Measurements from ENCODE around the gene SCYGR5. TPM values are rescaled to one million over a fixed set of nuclear protein-coding genes. Genes with fewer than 3 reads are reported as not detected.
"Not testable (repeated sequence)": the region's sequence is repeated elsewhere in the genome, so short reads cannot be mapped to it uniquely, and the experiment has no call there.

SCYGR5 gene
- total RNA-seq, 2 donors from 2014 or later = not detected

DNA sequence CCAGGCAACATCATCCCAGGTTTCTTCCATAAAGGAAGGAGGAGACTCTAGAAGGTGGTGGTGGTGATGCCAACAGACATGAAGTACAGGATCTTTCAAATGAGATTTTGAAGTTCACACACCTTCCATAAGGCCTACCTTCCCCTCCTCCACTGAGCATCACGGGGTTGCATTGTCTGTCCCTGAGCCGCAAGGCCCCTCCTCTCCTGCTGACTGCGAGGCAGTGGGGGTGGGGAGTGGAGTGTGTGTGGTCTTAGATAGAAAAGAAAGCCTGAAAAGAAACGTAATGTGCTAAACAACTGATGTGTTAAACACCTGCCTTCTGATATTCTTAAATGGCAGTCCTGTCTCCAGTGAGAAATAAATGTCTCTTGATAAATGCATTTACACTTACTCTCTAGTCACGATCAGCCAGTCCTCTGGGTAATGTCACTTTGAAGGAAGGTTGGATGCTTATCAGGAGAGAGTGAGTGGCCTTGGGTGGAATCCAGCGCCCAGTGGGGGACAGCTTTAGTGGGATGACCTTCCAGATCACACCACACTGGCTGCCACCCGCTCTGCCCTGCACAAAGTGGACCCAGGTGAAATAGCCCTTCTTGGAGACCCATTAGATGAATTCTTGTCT is 5.5 kb upstream of the SCYGR5 start:
- Mint-ChIP-seq H3K27ac (no peak overlapping the region), H3K9me3 (no peaks in the 10 kb centered on the region), H3K36me3 (no peaks in the 10 kb centered on the region)
- DNase-seq (ENCODE audit: low spot score in 2 of 2) (no peak), ATAC-seq (no peak)

DNA sequence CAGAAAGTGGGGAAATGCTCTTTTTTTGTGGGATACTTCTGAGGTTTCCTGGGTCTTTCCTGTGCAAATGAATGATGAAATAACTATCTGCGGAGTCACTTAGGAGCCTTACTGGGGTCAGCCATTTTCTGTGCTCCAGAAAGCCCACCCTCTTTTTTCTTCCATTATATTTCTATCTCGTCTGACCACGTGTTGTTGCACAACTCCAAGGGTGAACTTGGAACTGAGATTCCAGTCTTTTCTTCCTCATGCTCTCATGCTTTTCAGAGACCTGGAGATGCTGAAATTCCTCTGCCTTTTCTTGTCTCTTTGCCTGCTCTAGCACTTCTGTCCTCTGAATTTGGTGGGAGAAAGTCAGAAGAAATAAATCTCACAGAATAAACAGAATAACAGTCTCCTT is 4.8 kb upstream of the SCYGR5 start:
- no peak for ATAC-seq
- Mint-ChIP-seq H3K27ac (no peak overlapping the region), H3K36me3 (no peaks in the 10 kb centered on the region), H3K9me3 (no peaks in the 10 kb centered on the region)
- no peak for DNase-seq (ENCODE audit: low spot score in 2 of 2)

DNA sequence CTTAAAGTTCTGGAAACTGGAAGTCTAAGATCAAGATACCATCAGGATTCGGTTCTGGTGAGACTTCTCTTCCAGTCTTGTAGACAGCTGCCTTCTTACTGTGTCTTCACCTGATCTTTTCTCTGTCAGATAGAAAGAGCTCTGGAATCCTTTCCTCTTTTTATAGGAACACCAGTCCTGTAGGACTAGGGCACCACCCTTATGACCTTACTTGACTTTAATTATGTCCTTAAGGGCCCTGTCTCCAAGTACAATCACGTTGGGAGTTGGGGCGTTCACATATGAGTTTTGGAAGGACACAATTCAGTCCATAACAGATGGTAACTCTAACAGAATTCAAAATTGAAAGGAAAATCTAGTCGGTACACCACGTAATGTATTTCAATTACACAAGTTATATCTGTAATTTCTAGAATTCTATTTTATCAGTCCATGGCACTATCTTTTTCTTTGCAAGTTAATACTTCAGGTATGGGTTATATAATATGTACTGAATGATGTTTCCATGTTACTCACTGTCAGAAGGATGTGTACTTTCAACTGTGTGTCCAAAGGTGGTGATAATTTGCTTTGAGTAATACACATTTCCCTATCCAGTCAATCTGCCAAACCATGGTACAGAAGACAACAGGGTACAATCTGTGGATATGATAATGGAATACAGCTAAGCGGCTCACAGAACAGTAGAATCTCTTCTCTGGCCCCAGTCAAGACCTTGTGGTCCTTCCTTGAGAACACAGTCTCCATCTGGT is 1.2 kb upstream of the SCYGR5 start:
- Mint-ChIP-seq H3K9me3 (no peaks in the 10 kb centered on the region), H3K36me3 (no peaks in the 10 kb centered on the region), H3K27ac (no peak overlapping the region)
- DNase-seq (ENCODE audit: low spot score in 2 of 2) (no peak), ATAC-seq (no peak)

DNA sequence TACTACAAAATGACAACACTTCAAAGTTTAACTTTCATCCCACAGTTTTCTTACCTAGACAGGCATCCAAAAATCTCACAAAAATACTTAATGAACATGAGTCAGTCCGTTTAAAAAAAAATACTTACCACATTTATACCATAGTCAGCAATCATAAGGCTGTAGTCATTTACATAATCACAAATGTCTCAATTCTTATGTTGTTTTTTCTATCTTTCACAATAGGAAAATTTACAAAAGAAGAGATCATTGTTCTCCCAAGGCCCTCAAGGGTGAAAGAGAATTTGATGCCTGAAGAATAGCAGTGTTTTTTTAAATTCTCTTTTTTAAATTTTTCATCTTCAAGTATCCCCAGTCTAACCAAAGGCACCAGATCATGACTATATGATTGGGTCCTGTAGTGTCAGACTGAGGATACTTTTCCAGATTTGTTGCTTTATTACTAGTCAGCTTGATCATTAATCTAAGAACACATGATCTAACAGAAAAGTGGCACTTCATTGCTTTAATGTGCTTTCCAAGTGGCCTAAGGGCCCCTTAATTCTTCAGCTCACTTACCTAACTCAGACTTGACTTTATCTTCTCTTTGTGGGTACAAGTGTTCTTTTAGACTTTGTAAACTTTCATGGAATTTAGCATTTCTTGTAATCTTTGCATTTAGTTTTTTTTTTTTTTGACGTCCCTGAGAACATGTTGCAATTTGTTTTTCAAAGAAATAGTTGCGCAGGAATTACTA is 4.7 kb downstream of the SCYGR5 start:
- DNase-seq (ENCODE audit: low spot score in 2 of 2) (no peak), ATAC-seq (no peak)
- Mint-ChIP-seq H3K9me3 (no peaks in the 10 kb centered on the region), H3K27ac (no peak overlapping the region), H3K36me3 (no peaks in the 10 kb centered on the region)

DNA sequence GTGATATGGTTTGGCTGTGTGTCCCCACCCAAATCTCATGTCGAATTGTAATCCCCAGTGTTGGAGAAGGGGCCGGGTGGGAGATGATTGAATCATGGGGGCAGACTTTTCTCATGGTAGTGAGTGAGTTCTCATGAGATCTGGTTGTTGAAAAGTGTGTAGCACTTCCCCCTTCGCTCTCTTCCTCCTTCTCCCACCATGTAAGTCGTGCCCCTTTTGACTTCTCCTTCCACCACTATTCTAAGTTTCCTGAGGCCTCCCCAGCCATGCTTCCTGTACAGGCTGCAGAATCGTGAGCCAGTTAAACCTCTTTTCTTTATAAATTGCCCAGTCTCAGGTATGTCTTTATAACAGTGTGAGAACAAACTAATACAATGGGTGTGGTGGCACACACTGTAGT is 7.0 kb downstream of the SCYGR5 start:
- not testable (repeated sequence) for DNase-seq (ENCODE audit: low spot score in 2 of 2); H3K27ac Mint-ChIP-seq; H3K9me3 Mint-ChIP-seq; ATAC-seq; H3K36me3 Mint-ChIP-seq

DNA sequence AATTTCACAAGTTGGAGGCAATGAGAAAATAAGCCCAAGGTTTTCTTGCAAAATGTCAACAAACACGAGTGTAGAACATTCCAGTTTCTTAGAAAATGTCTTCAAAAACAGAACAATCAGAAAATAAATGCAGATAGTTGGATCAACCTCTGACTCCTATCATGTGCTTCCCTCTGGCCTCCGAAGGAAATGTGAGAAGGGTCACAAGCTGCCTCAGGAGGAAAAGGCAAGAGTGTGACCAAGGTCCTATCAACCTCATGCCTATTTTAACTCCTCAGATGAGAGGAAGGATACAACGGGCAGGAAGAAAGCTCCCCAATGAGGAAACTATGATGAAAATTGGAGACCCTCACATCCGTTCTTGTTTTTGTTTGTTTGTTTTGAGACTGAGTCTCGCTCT is 7.9 kb downstream of the SCYGR5 start:
- DNase-seq (ENCODE audit: low spot score in 2 of 2) (no peak), ATAC-seq (no peak)
- Mint-ChIP-seq H3K27ac (no peak overlapping the region), H3K9me3 (no peaks in the 10 kb centered on the region), H3K36me3 (no peaks in the 10 kb centered on the region)

DNA sequence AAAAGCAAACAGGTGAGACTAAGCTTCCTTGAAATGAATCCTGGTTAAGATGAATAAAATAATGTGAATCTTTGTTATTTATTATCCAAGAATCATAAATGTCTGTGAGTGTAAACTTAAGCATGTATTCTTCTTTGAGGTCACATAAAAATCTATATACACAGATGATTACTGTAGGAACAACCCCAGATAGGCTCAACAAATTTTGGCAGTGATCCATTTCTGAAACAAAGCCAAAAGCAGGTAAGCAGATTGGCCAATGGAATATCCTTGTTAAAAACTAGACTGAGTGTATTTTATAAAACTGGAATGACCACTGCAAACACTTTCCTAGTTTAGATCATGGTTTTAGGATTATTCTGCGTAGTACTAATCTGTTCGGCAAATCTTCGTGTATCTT is 11.3 kb downstream of the SCYGR5 start:
- Mint-ChIP-seq H3K9me3 (no peaks in the 10 kb centered on the region), H3K36me3 (no peaks in the 10 kb centered on the region), H3K27ac (no peak overlapping the region)
- ATAC-seq = no peak
- no peak for DNase-seq (ENCODE audit: low spot score in 2 of 2)

DNA sequence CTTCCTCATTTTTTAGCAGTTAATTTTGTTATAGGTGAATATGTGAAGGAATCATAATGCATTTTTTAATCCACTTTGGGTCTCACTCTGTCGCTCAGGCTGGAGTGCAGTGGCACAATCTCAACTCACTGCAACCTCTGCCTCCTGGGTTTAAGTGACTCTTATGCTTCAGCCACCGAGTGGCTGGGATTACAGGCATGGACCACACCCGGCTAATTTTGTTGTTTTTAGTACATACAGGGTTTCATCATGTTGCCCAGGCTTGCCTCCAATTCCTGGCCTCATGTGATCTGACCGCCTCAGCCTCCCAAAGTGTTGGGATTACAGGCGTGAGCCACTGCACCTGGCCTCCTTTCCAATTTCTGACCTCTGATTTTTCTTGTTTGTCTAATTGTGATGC is 17.7 kb downstream of the SCYGR5 start:
- DNase-seq (ENCODE audit: low spot score in 2 of 2) (no peak), ATAC-seq (no peak)
- H3K27ac Mint-ChIP-seq = no peak overlapping the region
- H3K9me3 Mint-ChIP-seq = no peaks in the 10 kb centered on the region
- no peaks in the 10 kb centered on the region for H3K36me3 Mint-ChIP-seq

DNA sequence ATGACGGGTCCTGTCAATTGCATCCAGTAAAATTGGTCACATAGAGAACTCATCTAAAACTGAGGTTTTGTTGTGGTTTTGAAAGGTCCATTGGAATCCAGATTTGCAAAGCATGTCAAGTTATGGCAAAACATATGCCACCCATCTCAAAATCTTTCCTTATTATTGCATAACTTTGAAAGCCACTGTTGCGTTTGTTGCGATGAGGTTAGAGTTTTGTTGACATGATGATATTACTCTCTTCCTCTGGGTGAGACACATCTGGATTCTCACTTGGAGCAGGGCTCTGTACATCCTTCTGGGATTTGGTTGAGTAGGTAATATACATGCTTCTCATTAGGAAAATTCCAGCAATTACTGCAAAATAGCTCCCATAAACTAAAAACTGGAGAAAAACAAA is 20.6 kb downstream of the SCYGR5 start:
- no peaks in the 10 kb centered on the region for H3K9me3 Mint-ChIP-seq
- DNase-seq (ENCODE audit: low spot score in 2 of 2) (no peak), ATAC-seq (no peak)
- H3K36me3 Mint-ChIP-seq = no peaks in the 10 kb centered on the region
- no peak overlapping the region for H3K27ac Mint-ChIP-seq

DNA sequence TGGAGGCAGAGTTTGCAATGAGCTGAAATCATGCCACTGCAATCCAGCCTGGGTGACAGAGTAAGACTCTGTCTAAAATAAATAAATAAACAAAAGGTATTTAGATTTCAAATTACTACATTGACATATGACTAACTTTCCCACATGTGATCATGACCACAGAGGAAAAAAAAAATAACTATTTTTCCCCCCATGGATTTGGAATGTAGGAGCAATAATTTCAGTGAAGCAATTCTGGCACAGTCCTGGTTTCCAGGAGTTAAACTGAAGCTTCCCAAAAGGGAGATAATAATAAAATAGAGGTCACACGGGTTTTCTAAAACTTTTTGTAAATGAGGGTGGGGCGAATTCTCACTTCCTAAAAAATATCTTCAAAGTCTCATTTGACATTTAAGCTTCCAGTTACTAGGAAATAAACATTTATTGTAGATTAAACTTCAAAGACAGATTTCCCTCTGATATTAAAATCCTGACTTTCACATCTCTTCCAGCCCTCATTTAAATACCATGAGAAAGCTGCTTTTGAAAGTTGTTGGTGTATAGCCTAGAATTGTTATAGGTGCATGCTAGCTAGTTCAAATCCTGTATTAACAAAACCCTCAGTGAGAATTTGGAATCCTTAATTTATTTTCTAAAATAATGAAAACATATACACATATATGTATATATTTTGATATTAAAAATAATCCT is 30.5 kb downstream of the SCYGR5 start:
- no peaks in the 10 kb centered on the region for H3K9me3 Mint-ChIP-seq
- DNase-seq (ENCODE audit: low spot score in 2 of 2) = no peak
- no peaks in the 10 kb centered on the region for H3K36me3 Mint-ChIP-seq
- no peak for ATAC-seq
- no peak overlapping the region for H3K27ac Mint-ChIP-seq

DNA sequence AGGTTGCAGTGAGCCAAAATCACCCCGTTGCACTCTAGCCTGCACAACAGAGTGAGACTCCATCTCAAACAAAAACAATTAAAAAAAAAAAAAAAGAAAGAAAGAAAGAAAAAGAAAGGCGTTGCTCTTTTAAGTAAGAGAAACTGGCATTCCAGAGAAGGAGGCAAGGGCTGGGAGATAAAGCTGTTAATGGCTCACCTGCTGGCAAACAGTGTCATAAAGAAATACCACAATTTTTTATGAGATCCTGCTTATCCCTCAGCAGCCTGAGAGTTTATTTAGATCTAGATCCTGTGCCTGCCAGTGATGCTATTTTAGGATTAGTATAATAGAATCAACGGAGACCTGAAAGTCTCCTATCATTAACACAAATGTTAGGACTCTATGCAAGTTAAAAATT is 35.0 kb downstream of the SCYGR5 start:
- DNase-seq (ENCODE audit: low spot score in 2 of 2) (no peak), ATAC-seq (no peak)
- H3K27ac Mint-ChIP-seq = no peak overlapping the region
- no peaks in the 10 kb centered on the region for H3K36me3 Mint-ChIP-seq
- H3K9me3 Mint-ChIP-seq = no peaks in the 10 kb centered on the region

DNA sequence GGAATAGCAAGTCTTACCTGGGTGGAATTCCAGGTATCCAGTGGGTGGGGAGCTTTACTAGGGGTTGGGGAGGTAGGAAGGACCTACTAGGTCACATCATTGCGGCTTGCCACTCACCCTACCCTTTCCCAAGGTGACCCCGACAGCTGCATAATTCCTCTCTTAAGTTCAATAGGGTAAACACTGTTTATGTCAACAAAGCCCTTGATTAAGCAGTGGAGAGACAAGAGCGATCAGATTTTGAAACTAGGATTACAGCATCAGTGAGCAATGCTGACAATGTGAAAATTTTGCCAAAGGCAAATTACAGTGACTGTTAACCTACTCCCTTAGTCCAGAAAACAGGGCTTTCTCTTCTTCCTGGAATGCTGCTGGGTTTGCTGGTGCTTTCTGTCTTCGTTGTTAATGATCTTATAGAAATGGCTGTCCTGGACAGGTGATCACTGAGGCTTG is 36.7 kb downstream of the SCYGR5 start:
- no peaks in the 10 kb centered on the region for H3K36me3 Mint-ChIP-seq
- DNase-seq (ENCODE audit: low spot score in 2 of 2) = no peak
- no peak for ATAC-seq
- H3K9me3 Mint-ChIP-seq = no peaks in the 10 kb centered on the region
- H3K27ac Mint-ChIP-seq = no peak overlapping the region

DNA sequence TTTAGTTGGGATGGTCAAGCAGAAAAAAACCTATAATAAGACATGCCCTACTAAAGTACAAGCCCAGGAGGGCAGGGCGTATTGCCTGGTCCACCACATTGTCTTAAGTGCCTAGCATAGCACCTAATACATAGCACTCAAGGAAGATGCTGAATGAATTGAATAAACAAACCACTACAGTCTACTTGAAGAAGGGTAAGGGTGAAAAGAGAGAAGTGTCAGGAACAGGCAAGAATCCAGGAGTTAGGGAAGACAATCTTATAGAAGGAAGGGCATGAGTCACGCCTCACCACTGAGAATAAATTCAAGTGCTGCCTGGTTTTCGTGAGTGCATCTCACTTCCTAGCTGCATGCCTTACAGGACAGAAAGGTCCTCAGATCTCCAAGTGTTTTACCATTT is 37.4 kb downstream of the SCYGR5 start:
- Mint-ChIP-seq H3K36me3 (no peaks in the 10 kb centered on the region), H3K9me3 (no peaks in the 10 kb centered on the region), H3K27ac (no peak overlapping the region)
- DNase-seq (ENCODE audit: low spot score in 2 of 2) = no peak
- no peak for ATAC-seq

DNA sequence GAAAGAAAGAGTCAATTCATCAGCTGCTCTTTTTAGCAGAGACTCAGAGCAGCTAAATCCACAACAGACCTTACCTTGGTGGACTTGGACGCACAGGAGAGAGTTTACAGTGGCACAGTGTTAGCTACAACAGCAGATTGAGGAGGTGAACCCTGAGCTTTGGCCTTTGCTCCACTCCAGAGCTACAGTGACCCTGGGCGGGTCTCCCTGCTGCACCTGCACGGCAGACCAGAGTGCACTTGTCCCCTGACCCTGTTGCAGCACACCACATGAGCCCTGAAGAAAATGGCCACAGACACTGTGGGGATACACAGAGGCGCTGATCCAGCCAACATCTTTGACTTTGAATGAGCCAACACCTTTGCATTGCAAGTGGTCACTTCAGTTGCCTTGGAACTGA is 40.3 kb downstream of the SCYGR5 start:
- ATAC-seq (no peak), DNase-seq (ENCODE audit: low spot score in 2 of 2) (no peak)
- no peaks in the 10 kb centered on the region for H3K9me3 Mint-ChIP-seq
- no peaks in the 10 kb centered on the region for H3K36me3 Mint-ChIP-seq
- H3K27ac Mint-ChIP-seq = no peak overlapping the region

DNA sequence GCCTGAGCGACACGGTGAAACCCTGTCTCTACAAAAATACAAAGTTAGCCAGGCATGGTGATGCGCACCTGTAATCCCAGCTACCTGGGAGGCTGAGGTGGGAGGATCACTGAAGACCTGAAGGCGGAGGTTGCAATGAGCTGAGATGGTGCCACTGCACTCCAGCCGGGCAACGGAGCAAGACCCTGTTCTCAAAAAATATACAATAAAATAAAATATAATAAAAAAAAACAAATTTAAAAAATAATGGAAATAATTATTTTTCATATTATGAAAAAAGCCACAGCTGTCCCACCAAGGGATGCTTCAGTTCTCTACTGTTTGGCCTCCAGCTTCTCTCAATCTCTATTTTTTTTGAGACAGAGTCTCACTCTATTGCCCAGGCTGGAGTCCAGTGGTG is 40.8 kb downstream of the SCYGR5 start:
- ATAC-seq (no peak), DNase-seq (ENCODE audit: low spot score in 2 of 2) (no peak)
- Mint-ChIP-seq H3K36me3 (no peaks in the 10 kb centered on the region), H3K27ac (no peak overlapping the region), H3K9me3 (no peaks in the 10 kb centered on the region)

DNA sequence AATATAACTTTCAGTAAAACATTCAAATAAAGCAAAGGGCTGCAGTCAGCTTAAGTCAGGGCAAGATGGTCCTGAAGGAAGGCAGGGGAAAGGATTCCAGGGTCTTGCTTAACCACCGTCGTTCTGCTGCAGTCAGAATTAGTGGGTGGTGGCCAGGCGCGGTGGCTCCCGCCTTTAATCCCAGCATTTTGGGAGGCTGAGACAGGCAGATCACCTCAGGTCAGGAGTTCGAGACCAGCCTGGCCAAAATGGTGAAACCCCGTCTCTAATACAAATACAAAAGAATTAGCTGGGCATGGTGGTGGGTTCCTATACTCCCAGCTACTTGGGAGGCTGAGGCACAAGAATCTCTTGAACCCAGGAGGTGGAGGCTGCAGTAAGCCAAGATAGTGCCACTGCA is 44.4 kb downstream of the SCYGR5 start:
- no peaks in the 10 kb centered on the region for H3K9me3 Mint-ChIP-seq
- no peak overlapping the region for H3K27ac Mint-ChIP-seq
- no peak for ATAC-seq

DNA sequence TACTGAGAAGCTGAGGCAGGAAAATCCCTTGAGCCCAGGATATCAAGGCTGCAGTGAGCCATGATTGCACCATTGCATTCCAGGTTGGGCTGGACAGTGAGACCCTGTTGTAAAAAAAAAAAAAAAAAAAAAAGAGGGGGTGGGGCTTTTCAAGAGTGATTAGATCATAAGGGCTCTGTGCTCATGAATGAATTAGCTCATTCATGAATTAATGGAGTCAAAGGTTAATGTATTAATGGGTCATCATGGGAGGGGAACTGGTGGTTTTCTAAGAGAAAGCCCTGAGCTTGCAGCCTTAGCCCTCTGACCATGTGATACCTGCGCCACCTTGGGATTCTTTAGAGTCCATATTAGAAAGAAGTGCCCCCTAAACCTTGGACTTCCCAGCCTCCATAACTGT is 46.7 kb downstream of the SCYGR5 start:
- no peaks in the 10 kb centered on the region for H3K36me3 Mint-ChIP-seq
- H3K27ac Mint-ChIP-seq = no peak overlapping the region
- H3K9me3 Mint-ChIP-seq = no peaks in the 10 kb centered on the region
- ATAC-seq (no peak), DNase-seq (ENCODE audit: low spot score in 2 of 2) (no peak)

More for the DNA sequence above, 44.4 kb downstream of the SCYGR5 start:
- DNase-seq (ENCODE audit: low spot score in 2 of 2) = no peak
- no peaks in the 10 kb centered on the region for H3K36me3 Mint-ChIP-seq
